ENCODE data around the gene ACER1. TPM values are rescaled to one million over a fixed set of nuclear protein-coding genes. Genes with fewer than 3 reads are reported as not detected.
A peak's percentile ranks its signal among the peaks of the same experiment; 100 is the strongest.
"Not testable (repeated sequence)": the region's sequence is repeated elsewhere in the genome, so short reads cannot be mapped to it uniquely, and the experiment has no call there.

ACER1 gene
- total and polyA plus RNA-seq, 8 donors = 0.15 to 0.30 TPM; not detected in 6

DNA sequence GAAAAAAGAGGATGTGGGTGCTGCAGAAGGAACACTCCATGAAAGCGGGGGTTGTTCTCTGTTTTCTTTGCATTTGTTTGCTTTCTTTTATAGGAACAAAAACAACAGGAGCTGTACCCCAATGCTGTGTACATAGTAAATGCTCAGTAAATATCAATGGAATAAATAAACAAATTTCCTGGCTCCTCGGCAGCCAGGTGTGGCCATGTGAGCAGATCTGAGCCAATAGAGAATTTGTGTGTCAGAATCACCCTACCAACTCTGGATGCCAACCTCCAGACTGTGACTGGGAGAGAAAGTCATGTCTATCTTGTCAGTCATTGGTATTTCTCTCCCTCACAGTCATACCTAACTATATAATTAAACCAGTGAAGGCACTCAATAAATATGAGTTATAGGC lies 17.3 kb upstream of the ACER1 start:
- ATAC-seq = no peak
- H3K4me3 ChIP-seq = no peak overlapping the region
- H3K27me3 ChIP-seq = no peaks in the 10 kb centered on the region
- H3K4me1 ChIP-seq = no peaks in the 10 kb centered on the region
- H3K27ac ChIP-seq = no peak overlapping the region
- intact Hi-C loops (cut with DNase I) = no loop called here
- TF ChIP-seq, protein P1, sequence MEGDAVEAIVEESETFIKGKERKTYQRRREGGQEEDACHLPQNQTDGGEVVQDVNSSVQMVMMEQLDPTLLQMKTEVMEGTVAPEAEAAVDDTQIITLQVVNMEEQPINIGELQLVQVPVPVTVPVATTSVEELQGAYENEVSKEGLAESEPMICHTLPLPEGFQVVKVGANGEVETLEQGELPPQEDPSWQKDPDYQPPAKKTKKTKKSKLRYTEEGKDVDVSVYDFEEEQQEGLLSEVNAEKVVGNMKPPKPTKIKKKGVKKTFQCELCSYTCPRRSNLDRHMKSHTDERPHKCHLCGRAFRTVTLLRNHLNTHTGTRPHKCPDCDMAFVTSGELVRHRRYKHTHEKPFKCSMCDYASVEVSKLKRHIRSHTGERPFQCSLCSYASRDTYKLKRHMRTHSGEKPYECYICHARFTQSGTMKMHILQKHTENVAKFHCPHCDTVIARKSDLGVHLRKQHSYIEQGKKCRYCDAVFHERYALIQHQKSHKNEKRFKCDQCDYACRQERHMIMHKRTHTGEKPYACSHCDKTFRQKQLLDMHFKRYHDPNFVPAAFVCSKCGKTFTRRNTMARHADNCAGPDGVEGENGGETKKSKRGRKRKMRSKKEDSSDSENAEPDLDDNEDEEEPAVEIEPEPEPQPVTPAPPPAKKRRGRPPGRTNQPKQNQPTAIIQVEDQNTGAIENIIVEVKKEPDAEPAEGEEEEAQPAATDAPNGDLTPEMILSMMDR (IDR thresholded peaks at IDR 0.05) = no peak
- no peaks in the 10 kb centered on the region for H3K36me3 ChIP-seq
- H3K9me3 ChIP-seq = no peaks in the 10 kb centered on the region
- DNase-seq = no peak

DNA sequence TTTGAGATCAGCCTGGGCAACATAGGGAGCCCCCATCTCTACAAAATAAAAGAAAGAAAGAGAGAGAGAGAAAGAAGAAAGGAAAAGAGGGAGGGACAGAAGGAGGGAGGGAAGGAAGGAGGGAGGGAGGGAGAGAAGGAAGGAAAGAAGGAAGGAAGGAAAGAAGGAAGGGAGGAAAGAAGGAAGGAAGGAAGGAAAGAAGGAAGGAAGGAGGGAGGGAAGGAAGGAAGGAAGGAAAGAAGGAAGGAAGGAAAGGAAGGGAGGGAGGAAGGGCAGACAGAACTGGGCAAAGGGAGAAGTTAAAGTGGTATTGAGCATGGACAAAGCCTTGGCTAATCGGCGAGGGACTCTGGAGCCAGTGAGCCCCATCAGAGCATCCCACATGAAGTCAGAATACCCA lies 15.9 kb upstream of the ACER1 start:
- H3K4me1 ChIP-seq; H3K27me3 ChIP-seq; H3K36me3 ChIP-seq; ATAC-seq; H3K4me3 ChIP-seq; intact Hi-C loops (cut with DNase I); H3K27ac ChIP-seq; DNase-seq; H3K9me3 ChIP-seq: not testable (repeated sequence)

DNA sequence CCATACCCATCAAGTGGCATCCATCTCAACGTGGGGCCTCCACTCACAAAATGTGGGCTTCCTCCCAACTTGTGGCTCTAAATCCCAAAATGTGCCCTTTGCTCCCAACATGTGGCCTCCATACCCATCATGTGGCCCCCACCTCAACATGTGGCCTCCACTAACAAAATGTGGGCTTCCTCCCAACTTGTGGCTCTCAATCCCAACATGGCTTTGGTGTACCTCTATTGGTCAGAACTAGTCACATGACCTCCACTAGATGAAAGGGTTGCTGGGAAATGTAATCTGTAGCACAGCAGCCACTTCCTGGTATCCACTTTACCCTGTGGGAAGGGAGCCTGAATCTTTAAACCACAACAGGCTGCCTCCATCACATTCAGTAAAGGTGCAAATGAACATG lies 10.1 kb upstream of the ACER1 start:
- intact Hi-C loops (cut with DNase I) = no loop called here
- H3K27ac ChIP-seq = no peak overlapping the region
- DNase-seq = peak in 1 of 4 donors; percentile 2
- no peak for ATAC-seq
- H3K4me1 ChIP-seq = no peaks in the 10 kb centered on the region
- no peaks in the 10 kb centered on the region for H3K36me3 ChIP-seq
- H3K4me3 ChIP-seq = no peak overlapping the region
- no peaks in the 10 kb centered on the region for H3K27me3 ChIP-seq
- TF ChIP-seq, protein P1 (IDR thresholded peaks at IDR 0.05) = no peak
- H3K9me3 ChIP-seq = no peaks in the 10 kb centered on the region

DNA sequence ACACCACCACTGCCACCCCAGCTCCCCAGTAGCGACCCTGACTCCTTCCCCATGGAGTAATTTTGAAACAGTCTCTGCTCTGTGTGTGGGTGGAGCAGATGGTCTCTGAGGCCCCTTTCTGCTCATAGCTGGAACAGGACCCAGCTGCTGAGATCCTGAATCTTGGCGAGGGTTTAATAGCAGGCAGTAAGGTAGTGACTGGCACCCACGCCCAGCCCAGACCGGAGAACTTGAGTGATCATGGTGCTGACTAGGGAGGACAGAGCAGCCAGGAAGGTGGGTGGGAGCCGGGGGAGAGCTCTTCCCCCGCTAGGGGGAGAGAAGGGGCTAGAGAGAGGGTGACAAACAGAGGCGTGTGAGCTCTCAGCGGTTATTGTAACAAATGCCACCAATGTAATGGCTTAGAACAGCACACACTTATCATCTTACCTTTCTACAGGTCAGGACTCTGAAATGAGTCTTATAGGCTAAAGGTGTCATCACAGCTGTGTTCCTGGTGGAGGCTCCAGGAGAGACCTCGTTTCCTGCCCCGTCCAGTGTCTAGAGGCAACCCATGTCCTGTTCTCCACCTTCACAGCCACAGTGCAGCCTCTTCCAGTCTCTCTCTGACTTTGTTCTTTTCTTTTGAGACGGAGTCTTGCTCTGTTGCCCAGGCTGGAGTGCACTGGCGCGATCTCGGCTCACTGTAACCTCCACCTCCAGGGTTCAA lies 7.2 kb upstream of the ACER1 start:
- Histone ChIP-seq H3K27ac (no peak overlapping the region), H3K36me3 (no peaks in the 10 kb centered on the region), H3K4me3 (no peak overlapping the region), H3K27me3 (no peaks in the 10 kb centered on the region), H3K4me1 (no peaks in the 10 kb centered on the region), H3K9me3 (no peaks in the 10 kb centered on the region)
- TF ChIP-seq, protein P1 (IDR thresholded peaks at IDR 0.05) = no peak
- ATAC-seq = no peak
- DNase-seq = peak in 2 of 4 donors; percentile 16 to 23
- intact Hi-C loops (cut with DNase I) = no loop called here

DNA sequence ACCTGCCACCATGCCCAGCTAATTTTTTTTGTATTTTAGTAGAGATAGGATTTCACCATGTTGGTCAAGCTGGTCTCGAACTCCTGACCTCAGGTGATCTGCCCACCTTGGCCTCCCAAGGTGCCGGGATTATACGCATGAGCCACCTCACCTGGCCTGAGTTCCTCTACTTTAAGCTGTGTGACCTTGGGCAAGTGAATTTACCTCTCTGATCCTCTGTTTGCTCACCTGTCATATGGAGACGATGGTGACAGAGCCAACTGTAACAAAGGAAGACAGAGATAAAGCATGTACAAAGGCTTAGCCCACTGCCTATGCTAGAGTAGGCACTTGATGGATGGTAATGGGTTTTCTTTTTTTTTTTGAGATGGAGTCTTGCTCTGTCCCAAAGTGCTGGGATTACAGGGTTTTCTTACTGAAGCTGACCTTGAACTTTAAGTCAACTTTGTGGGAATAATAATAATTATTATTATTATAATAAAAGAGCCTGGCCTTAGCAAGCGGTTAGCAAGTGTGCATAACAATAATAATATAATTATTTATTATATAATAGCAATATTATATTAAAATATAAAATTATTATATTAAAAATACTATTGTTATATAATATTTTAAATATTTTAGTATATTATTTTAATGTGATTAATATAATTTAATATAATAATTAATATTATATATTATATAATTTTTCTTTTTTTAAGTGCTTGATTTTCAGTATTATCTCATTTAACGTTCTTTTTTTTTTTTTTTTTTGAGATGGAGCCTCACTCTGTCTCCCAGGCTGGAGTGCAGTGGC lies 1.3 kb upstream of the ACER1 start:
- Histone ChIP-seq H3K4me3 (no peak overlapping the region), H3K4me1 (no peaks in the 10 kb centered on the region), H3K27me3 (no peaks in the 10 kb centered on the region), H3K27ac (no peak overlapping the region), H3K9me3 (no peaks in the 10 kb centered on the region), H3K36me3 (no peaks in the 10 kb centered on the region)
- ATAC-seq = no peak
- peak in 1 of 4 donors; percentile 0 for DNase-seq
- intact Hi-C loops (cut with DNase I) = no loop called here
- TF ChIP-seq, protein P1 (IDR thresholded peaks at IDR 0.05) = no peak

All from left lung (tissue), 10 donors.